Adrenal gland (tissue), 12 donors: ENCODE results near the gene YARS1. TPM values are rescaled to one million over a fixed set of nuclear protein-coding genes. Genes with fewer than 3 reads are reported as not detected.
A peak's percentile ranks its signal among the peaks of the same experiment; 100 is the strongest.

Experiments
- DNase-seq, 7 donors: peaks; one replicate each; pipeline ENCODE4 v3.0.0-alpha.2; 2019 to 2020
- H3K27ac ChIP-seq, 5 donors: fragments of 200-600 bp; sonication (generic) in 4 of 5; 1 replicate in 3 of 5; 2 replicates in 2 of 5; pipeline versions ENCODE4 v1.5.1 to v1.8.0; 2016 to 2020; ENCODE audit warnings: mild to moderate bottlenecking in 1 of 5
- H3K27me3 ChIP-seq: fragments of 200-600 bp; 2 replicates; pipeline ENCODE4 v1.8.0; 2021
- H3K36me3 ChIP-seq, 2 donors: fragments of 200-600 bp; replicated peaks in 1 of 2; 1 replicate in 1 of 2; 2 replicates in 1 of 2; pipeline versions ENCODE4 v1.5.1 to v1.8.0; 2018 to 2022
- H3K4me1 ChIP-seq, 2 donors: fragments of 200-600 bp; replicated peaks in 1 of 2; 1 replicate in 1 of 2; 2 replicates in 1 of 2; pipeline versions ENCODE4 v1.5.1 to v1.8.0; 2018 to 2021
- H3K4me3 ChIP-seq, 4 donors: fragments of 200-600 bp; sonication (generic) in 3 of 4; one replicate each; pipeline ENCODE4 v1.5.1; 2016 to 2018
- H3K9me3 ChIP-seq, 3 donors: fragments of 200-600 bp; sonication (generic) in 1 of 3; replicated peaks in 1 of 3; 1 replicate in 2 of 3; 2 replicates in 1 of 3; pipeline versions ENCODE4 v1.5.1 to v1.8.0; 2016 to 2021
- POLR2A ChIP-seq, 2 donors: fragments of 450-650 bp; IDR thresholded peaks; one replicate each; pipeline ENCODE4 v1.6.1; 2017; ENCODE audit warnings: antibody characterized with exemption in 2 of 2, mild to moderate bottlenecking in 2 of 2, moderate library complexity in 1 of 2
- WGBS, 4 donors: extraction: QIAGEN DNeasy Blood & Tissue Kit in 2 of 4; methylation state at CpG; one replicate each; pipeline versions ENCODE4 v1.1.5 to v1.1.7; 2013 to 2017; 5-methylcytosine and 5-hydroxymethylcytosine counted together
- intact Hi-C, 2 donors: fragments of 100-400 bp; cut with DNase I; formaldehyde crosslinking; loops; one replicate each; pipeline versions ENCODE4 v1.14.1 to v1.15.0; 2022 to 2023
- polyA plus RNA-seq, 3 donors: library from polyadenylated mRNA; stranded (reverse); fragments of 200-250 nt in 2 of 3; fragments of 350-450 nt in 1 of 3; fragmentation: Illumina TruSeq in 1 of 3; extraction: RNeasy Lipid Tissue Mini Kit (QIAGEN cat#74804) in 1 of 3; gene quantifications; one replicate each; pipeline ENCODE4 v1.2.3, GENCODE V29; 2013 to 2014
- total RNA-seq, 9 donors: library from RNA; depleted of rRNA in 4 of 9; stranded (reverse); fragments of >200 nt in 4 of 9; fragments of 120-200 nt in 1 of 9; fragmentation: NEBNext Ultra II Directional in 1 of 9; extraction: Animal tissue kit (Norgen Biotek cat#: 25700) in 1 of 9; gene quantifications; one replicate each; pipeline versions ENCODE4 v1.1.0 to v1.2.4, GENCODE V29; 2013 to 2023
- TF ChIP-seq, protein P1 (sequence below), 6 experiments: fragments of 450-650 bp in 4 of 6; fragments of 200-600 bp in 2 of 6; sonication (generic) in 1 of 6; IDR thresholded peaks; 1 replicate in 5 of 6; 2 replicates in 1 of 6; pipeline versions ENCODE4 v1.5.1 to v1.8.0; 2016 to 2021; ENCODE audit warnings: antibody characterized with exemption in 6 of 6, mild to moderate bottlenecking in 2 of 6, moderate library complexity in 1 of 6
- donor health status: healthy with polysubstance abuse.
- donor health status: Bipolar disorder and iron deficiency.
- donor health status: DM: yes; HTN: yes; CAD: no.
- donor health status: DM: no; HTN: no; CAD: no.
- donor health status: DM: no; HTN: no; CAD: no.
- donor health status: DM: yes; HTN: yes; CAD: no.

The YARS1 gene
- total and polyA plus RNA-seq, 12 donors, result 55.5 to 190 (median 97.0) TPM

- Histone ChIP-seq H3K27me3 (no peaks in the 10 kb centered on the region), H3K27ac (peak overlapping the region in 2 of 5 donors; percentile 0 to 68), H3K4me1 (peaks cover 5 to 7% of the 10 kb centered on the region in 2 donors), H3K36me3 (no peaks in the 10 kb centered on the region), H3K4me3 (no peak overlapping the region), H3K9me3 (no peaks in the 10 kb centered on the region)
- peak in 4 of 7 donors; percentile 51 to 60 (median 54) for DNase-seq
- intact Hi-C loops, result no loop called here
- WGBS, 4 donors, result 74 to 84% (median 78%) methylated on average over 6 to 7 of the region's 7 CpGs
- TF ChIP-seq, protein P1, sequence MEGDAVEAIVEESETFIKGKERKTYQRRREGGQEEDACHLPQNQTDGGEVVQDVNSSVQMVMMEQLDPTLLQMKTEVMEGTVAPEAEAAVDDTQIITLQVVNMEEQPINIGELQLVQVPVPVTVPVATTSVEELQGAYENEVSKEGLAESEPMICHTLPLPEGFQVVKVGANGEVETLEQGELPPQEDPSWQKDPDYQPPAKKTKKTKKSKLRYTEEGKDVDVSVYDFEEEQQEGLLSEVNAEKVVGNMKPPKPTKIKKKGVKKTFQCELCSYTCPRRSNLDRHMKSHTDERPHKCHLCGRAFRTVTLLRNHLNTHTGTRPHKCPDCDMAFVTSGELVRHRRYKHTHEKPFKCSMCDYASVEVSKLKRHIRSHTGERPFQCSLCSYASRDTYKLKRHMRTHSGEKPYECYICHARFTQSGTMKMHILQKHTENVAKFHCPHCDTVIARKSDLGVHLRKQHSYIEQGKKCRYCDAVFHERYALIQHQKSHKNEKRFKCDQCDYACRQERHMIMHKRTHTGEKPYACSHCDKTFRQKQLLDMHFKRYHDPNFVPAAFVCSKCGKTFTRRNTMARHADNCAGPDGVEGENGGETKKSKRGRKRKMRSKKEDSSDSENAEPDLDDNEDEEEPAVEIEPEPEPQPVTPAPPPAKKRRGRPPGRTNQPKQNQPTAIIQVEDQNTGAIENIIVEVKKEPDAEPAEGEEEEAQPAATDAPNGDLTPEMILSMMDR (IDR thresholded peaks at IDR 0.05), result no peak
- TF ChIP-seq POLR2A (IDR thresholded peaks at IDR 0.05), result no peak
These were observed 80.1 kb downstream of the YARS1 start for GRCh38 chr1:32736812-32737791.

DNA sequence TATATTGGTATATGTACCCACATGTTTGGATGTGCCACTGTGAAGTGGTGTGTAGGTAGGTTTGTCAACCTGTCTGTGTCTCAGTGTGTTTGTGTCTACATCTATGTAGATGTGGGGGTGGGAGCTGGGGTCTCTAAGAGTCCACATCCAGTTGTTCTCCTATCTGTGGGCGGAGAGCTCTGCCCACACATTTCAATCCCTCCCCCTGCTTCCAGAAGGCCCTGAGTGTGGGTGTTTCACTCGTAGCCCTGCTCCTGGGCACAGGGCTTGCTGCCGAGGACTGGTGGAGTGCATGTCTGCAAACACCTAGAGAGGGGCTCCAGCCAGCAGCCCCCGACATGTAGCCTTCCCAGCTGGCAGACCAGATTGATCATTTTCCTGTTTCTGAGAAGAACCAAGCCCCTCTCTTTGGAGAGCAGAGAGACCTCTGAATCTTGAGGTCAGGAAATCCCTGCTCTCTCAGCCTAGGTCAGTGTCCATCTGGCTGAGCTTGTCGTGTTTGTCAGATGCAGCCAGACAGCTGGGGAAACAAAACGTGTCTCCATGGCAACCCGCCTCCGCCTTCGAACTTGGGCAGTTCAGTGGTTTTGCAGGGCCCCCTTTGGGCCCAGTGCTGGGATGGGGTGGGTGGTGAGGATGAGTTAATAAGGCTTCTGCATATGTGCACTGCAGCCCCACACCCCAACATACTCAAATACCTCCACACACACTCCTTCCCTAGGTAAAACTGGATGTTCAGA is 83.4 kb downstream of the YARS1 start:
- intact Hi-C loops, result no loop called here
- no peaks in the 10 kb centered on the region for H3K9me3 ChIP-seq
- no peak for DNase-seq
- H3K27ac ChIP-seq, result no peak overlapping the region
- H3K27me3 ChIP-seq, result no peaks in the 10 kb centered on the region
- H3K4me3 ChIP-seq, result no peak overlapping the region
- WGBS, 4 donors, result 63 to 71% (median 71%) methylated on average over 5 to 9 of the region's 9 CpGs
- no peaks in the 10 kb centered on the region for H3K36me3 ChIP-seq
- TF ChIP-seq POLR2A (IDR thresholded peaks at IDR 0.05), result no peak
- TF ChIP-seq, protein P1 (IDR thresholded peaks at IDR 0.05), result no peak
- peaks cover 18 to 21% of the 10 kb centered on the region in 2 donors for H3K4me1 ChIP-seq

DNA sequence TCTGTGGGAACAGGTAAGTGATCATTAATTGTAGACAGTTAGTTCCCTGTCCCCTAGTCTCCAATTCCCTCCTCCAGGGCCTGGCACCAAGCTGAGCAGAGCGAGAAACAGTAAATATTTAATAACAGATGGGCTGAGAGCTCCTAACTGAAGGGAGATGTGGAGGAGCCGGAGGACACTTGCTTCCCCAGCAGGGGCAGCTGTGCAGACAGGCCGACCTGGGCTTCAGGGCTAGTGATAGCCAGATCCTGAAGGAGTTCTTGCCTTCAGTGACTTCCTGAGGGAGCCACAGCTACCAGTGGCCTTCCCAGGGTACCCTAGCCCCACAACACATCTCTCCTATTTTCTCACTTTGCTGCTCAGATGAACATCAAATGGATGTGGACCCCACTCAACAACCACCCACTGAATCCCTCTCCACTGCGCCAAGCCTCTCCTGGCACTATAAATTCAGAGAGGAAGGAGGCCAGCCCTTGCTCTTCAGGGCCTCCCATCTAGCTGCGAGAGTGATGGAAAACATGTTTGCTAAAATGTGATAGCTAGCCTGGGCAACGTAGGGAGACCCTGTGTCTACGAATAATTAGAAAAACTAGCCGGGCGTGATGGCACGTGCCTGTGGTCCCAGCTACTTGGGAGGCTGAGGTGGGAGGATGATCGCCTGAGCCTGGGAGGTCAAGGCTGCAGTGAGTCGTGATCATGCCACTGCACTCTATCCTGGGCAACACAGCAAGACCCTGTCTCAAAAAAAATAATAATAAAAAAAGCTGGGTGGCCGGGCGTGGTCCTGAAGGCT is 87.7 kb downstream of the YARS1 start:
- Histone ChIP-seq H3K4me3 (no peak overlapping the region), H3K9me3 (no peaks in the 10 kb centered on the region), H3K36me3 (no peaks in the 10 kb centered on the region), H3K27ac (peak overlapping the region; percentile 81 to 94 (median 90)), H3K27me3 (no peaks in the 10 kb centered on the region), H3K4me1 (peaks cover 31 to 33% of the 10 kb centered on the region in 2 donors)
- intact Hi-C loops, result no loop called here
- DNase-seq, result peak in 2 of 7 donors; percentile 44 to 58
- WGBS, 4 donors, result 55 to 61% (median 59%) methylated on average over 14 of the region's 14 CpGs
- TF ChIP-seq, protein P1 (IDR thresholded peaks at IDR 0.05), result no peak
- no peak for TF ChIP-seq POLR2A (IDR thresholded peaks at IDR 0.05)
